ENCODE measurements around the gene CHCHD1.

GRCh38 chr10:73817826-73818225, 36.0 kb downstream of the CHCHD1 start:
- TF ChIP-seq, protein P1, sequence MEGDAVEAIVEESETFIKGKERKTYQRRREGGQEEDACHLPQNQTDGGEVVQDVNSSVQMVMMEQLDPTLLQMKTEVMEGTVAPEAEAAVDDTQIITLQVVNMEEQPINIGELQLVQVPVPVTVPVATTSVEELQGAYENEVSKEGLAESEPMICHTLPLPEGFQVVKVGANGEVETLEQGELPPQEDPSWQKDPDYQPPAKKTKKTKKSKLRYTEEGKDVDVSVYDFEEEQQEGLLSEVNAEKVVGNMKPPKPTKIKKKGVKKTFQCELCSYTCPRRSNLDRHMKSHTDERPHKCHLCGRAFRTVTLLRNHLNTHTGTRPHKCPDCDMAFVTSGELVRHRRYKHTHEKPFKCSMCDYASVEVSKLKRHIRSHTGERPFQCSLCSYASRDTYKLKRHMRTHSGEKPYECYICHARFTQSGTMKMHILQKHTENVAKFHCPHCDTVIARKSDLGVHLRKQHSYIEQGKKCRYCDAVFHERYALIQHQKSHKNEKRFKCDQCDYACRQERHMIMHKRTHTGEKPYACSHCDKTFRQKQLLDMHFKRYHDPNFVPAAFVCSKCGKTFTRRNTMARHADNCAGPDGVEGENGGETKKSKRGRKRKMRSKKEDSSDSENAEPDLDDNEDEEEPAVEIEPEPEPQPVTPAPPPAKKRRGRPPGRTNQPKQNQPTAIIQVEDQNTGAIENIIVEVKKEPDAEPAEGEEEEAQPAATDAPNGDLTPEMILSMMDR (IDR thresholded peaks at IDR 0.05 in 2 of 3, conservative IDR thresholded peaks at IDR 0.05 in 1 of 3; ENCODE audit: borderline replicate concordance in 1 of 3, insufficient read depth in 1 of 3, low read depth in 2 of 3, low read length in 2 of 3) = no peak
- TF ChIP-seq EZH2 (IDR thresholded peaks at IDR 0.05) = no peak
- no peak for TF ChIP-seq ZFX (IDR thresholded peaks at IDR 0.05)
- TF ChIP-seq JUND (IDR thresholded peaks at IDR 0.05) = no peak
- no peak for TF ChIP-seq ZNF274 (IDR thresholded peaks at IDR 0.05; ENCODE audit: low read depth, low read length)
- TF ChIP-seq POLR2A (IDR thresholded peaks at IDR 0.05; ENCODE audit: borderline replicate concordance, extremely low read depth, insufficient read depth, insufficient read length) = no peak
- TF ChIP-seq ZBTB33 (IDR thresholded peaks at IDR 0.05; ENCODE audit: extremely low read depth, insufficient replicate concordance, low read length) = no peak
- TF ChIP-seq POLR2AphosphoS5 (IDR thresholded peaks at IDR 0.05; ENCODE audit: low read depth, low read length) = no peak
- TF ChIP-seq, protein P2, sequence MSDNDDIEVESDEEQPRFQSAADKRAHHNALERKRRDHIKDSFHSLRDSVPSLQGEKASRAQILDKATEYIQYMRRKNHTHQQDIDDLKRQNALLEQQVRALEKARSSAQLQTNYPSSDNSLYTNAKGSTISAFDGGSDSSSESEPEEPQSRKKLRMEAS (IDR thresholded peaks at IDR 0.05) = no peak
